Suprapubic skin (tissue), 4 donors: ENCODE results near the gene DNAH17.

Experiments
- EP300 ChIP-seq: sonication (generic); formaldehyde crosslinking; IDR thresholded peaks from one replicate; pipeline ENCODE4 v1.6.1; 2017; ENCODE audit warnings: antibody characterized with exemption
- POLR2AphosphoS5 ChIP-seq, 3 donors: sonication (generic); formaldehyde crosslinking; IDR thresholded peaks; one replicate each; pipeline ENCODE4 v1.6.1; 2017; ENCODE audit warnings: antibody characterized with exemption in 3 of 3

GRCh38 chr17:78620099-78620498, 42.9 kb upstream of the DNAH17 start:
- TF ChIP-seq POLR2AphosphoS5 (IDR thresholded peaks at IDR 0.05) (no peak), EP300 (no peak)
